GM21390 (cell line): ENCODE data around the gene NCOA1.
A peak's percentile ranks its signal among the peaks of the same experiment; 100 is the strongest.
"Not testable (repeated sequence)": the region's sequence is repeated elsewhere in the genome, so short reads cannot be mapped to it uniquely, and the experiment has no call there.

Experiments used
- ATAC-seq: cut with Tn5 transposase; IDR thresholded peaks from one replicate; pipeline ENCODE4 v1.9.1; 2021; ENCODE audit not compliant: unreplicated experiment

The NCOA1 gene

GRCh38 chr2:24771764-24772586 is 280.9 kb downstream of the NCOA1 start:
- ATAC-seq: no peak

DNA sequence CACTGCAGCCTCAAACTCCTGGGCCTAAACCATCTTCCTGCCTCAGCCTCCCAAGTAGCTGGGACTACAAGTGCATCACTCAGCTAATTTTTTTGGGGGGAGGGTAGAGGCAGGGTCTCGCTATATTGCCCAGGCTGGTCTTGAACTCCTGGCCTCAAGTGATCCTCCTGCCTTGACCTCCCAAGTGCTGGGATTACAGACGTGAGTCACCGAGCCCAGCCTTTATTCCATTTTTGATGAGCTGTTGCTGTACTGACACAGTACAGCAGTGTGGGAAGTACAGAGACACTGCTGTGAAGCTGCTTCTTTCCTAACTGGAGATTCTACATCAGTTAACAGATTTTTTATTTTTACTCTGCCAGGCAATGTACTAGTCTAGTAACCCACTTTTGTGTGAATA is 283.3 kb downstream of the NCOA1 start:
- no peak for ATAC-seq

DNA sequence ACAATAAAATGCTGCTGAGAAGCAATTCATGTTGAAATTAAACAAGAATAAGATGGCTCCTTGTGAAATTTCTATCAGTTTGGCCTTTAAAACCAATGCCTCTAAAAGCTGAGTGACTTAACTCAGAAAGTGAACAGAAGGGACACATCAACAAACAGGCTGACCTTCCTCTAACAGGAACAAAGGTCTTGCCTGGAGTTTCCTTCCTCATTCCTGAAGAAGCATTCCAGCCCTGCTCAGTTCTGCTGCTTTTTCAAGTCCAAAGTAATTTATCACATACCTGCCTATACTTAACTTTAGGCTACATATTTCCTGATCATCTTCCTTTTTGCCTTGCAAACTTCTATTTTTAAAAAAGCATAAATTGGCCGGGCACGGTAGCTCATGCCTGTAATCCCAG is 288.1 kb downstream of the NCOA1 start:
- ATAC-seq: no peak

- ATAC-seq: no peak
Measured at GRCh38 chr2:24783641-24784040, 292.6 kb downstream of the NCOA1 start.

DNA sequence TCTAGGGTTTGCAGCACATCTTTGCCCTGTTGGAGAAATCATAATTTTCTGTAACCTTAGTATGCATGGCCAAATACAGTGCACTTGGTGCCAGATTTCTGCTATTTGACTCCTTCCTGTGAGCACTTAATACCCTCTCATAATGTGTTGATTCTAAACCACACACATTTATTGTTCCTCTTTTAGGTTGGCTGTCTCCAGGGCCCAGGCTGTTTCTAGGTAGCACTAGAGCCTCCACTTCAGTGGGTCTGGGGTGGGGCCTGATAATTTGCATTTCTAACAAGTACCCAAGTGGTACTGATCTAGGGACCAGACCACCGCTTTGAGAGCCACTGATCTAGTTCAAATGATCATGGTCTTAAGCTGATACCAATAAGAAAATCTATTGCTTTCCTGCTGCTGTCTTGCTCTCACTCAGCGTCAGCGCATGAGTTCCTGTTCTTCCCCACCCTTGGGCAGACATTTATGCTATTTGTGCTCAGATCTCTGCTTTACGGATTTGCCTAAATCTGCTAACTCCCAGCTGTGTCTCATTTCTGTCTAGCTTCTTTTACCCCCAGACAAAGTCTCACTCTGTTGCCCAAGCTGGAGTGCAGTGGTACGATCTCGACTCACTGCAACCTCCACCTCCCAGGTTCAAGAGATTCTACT is 294.7 kb downstream of the NCOA1 start:
- ATAC-seq: peak; percentile 92

GRCh38 chr2:24787532-24787931 is 296.5 kb downstream of the NCOA1 start:
- ATAC-seq: no peak

DNA sequence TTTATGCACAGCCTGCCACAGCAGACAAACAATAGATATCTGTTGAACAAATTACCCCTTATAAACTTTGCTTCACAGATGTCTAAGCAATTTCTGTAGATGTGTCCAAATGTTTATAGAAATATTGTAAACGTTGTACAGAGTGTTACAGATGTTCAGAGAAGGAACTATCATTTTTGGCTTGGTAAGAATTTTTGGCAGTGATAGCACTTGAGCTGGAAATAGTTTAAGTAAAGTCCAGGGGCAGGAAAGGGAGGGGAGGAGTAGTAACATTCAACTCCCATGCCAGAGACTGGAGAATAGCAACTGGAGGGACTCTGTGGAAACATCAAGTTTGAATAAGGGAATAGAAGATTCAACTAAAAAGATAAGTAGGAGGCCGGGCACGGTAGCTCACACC is 297.8 kb downstream of the NCOA1 start:
- no peak for ATAC-seq

GRCh38 chr2:24791452-24791851 is 300.4 kb downstream of the NCOA1 start:
- ATAC-seq: no peak

- ATAC-seq: peak; percentile 1
Measured at GRCh38 chr2:24792542-24792873, 301.5 kb downstream of the NCOA1 start.

DNA sequence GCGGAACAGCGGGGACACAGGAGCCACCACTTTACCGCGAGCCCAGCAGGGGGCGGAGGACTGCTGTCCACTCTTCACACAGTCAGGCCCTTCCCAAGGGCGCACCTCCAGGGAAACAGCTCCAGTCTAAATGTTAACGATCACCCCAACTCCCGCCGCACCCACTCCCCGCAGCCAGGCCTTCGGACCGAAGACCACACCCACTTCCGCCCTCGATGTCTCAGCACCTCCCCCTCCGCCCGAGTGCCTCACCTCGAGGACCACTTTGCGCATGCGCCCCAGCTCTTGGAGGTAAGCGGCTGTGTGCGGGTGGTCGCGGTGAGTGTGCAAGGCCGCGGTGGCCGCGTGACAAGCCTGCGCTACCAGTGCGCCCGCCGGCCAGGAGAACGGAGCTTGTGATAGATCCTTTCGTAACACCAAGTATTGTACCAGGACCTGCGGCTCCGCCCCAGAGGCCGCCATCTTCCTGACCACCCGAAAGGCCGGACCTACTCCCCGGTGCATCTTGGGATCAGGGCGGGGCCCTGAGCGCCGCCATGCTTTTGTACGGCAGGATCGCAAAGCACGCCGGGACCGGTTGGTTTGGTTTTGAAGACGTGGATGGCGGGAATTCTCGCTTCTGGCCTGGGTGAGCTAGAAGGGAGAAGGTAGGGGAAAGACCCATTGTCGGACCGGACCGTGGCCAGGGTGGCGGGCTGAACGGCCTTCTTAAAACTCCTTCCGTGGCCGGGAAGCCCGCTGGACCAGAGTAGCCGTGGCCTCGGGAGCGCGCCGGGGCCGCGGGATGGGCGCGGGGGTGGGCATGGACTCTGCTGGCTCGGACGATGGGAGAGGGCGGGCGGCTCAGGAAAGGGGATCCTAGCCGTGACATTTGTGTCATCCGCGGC is 302.1 kb downstream of the NCOA1 start, which contains the start of the genes CENPO and PTRHD1:
Gene CENPO, plus strand, starts transcription at position 552 of the 887 bp plus-strand sequence. CDS start 495 bp downstream, outside the sequence.
Gene PTRHD1, minus strand, starts transcription at position 518 of the 887 bp plus-strand sequence. Its CDS starts 14 bp downstream, at position 504.
- peak; percentile 93 for ATAC-seq

DNA sequence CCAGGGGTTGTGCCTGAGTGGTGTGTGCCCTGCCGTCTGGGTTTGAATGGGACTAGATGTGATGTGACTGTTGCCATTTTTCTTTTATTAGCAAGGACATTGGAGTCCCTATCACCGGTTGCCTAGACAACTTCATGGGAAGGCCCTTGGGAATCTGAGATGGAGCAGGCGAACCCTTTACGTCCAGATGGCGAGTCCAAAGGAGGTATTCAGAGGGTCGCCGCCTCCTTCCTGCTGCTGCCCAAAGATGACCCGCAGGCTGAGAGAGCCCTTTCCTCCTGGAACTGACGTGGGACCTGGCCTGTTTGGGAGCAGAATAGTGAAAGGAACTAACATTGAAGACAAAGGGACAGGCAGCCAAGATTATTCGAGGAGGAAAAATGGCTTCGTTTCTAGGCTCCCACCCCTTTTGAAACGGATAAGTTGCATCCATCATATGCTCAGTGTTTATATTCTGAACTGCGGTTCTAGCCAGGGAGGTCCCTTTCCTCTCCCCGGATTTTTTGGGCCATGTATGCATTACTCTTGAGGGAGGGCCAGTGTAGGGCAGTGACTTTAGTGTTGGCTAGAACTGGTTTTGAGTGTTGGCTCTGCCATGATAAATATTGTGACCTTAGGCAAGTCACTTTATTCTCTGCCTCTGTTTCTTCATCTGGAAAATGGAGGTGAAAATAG is 302.8 kb downstream of the NCOA1 start:
- no peak for ATAC-seq

GRCh38 chr2:24797644-24798043 is 306.6 kb downstream of the NCOA1 start:
- ATAC-seq: no peak

DNA sequence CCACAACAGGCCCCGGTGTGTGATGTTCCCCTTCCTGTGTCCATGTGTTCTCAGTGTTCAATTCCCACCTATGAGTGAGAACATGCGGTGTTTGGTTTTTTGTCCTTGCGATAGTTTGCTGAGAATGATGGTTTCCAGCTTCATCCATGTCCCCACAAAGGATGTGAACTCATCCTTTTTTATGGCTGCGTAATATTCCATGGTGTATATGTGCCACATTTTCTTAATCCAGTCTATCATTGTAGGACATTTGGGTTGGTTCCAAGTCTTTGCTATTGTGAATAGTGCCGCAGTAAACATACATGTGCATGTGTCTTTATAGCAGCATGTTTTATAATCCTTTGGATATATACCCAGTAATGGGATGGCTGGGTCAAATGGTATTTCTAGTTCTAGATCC is 309.4 kb downstream of the NCOA1 start:
- not testable (repeated sequence) for ATAC-seq

- ATAC-seq: not testable (repeated sequence)
Measured at GRCh38 chr2:24805811-24806660, 315.0 kb downstream of the NCOA1 start.

DNA sequence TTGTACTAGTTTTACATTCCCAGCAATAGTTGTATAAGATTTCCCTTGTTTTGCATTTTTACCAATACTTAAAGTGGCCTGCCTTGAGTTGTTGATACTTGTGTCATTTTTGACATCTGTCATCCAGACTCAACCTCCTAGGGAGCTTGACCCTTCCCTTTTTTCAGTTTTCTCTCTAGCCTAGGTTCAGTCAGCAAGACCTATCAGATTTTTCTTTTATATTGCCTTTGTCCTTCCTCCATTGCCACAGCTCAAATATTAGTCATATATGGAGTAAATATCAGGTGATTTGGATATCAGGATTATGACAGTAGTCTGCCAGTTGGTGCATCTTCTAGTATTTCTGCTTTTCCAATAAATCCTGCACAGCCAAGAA is 315.6 kb downstream of the NCOA1 start:
- ATAC-seq: no peak

DNA sequence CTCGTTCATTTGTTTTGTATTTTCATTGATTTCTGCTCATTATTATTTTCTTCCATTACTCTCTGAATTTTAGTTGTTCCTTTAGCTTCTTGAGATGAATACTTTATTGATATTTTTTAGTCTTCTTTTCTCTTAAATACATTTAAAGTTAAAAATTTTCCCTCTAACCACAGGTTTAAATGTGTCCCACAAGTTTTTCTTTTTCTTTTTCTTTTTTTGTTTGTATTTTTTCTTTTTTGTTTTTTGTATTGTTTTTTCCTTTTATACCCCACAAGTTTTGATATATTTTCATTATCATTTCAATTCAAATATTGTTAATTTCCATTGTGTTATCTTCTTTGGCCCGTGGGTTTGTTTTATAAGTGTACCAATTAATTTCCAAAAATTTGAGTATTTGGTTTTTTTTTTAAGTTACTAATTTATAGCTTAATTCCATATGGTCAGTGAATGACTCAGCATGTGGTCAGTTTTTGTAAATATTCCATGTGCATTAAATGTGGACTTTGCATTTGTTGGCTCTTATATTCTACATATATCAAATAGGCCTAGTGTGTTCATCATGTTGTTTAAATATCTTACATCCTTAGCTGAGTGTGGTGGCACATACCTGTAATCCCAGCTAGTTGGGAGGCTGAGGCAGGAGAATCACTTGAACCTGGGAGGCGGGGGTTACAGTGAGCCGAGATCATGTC is 318.4 kb downstream of the NCOA1 start:
- no peak for ATAC-seq

DNA sequence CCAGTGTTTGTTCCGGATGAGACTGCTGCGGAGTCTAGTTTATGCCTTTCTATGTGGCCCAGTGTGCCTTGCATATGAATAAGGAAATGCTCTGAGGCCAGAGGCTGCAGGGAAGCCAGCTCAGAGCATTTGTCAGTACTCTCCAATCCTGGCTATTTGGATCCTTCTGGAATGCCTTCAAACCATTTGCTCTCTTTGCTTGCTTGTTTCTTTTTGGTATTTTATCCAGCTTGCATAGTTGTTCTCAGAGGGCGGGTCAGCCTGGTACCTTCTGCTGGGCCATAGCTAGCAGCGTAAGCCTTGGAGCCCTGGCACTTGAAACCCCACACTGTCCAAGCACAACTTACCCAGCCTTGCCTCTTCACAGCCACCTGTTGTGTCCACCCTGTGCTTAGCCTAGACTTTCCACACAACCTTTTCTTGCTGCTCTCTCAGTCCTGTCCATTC is 322.7 kb downstream of the NCOA1 start:
- no peak for ATAC-seq

GRCh38 chr2:24814516-24814915 is 323.5 kb downstream of the NCOA1 start:
- ATAC-seq: no peak

GRCh38 chr2:24815171-24815570 is 324.1 kb downstream of the NCOA1 start:
- no peak for ATAC-seq
